Coronary artery (tissue), 2 donors: ENCODE data around the gene MRPL24.

Experiments used
- DNase-seq: peaks from one replicate; pipeline ENCODE4 v3.0.0-alpha.2; 2017; ENCODE audit warnings: low spot score
- H3K27ac ChIP-seq, 2 donors: fragments of 200-600 bp; sonication (generic); one replicate each; pipeline ENCODE4 v1.5.1; 2016 to 2019
- H3K4me3 ChIP-seq: fragments of 200-600 bp; sonication (generic); 2 replicates; pipeline ENCODE4 v1.5.1; 2016; ENCODE audit warnings: mild to moderate bottlenecking, moderate library complexity
- CTCF ChIP-seq: fragments of 200-600 bp; sonication (generic); IDR thresholded peaks from one replicate; pipeline ENCODE4 v1.5.1; 2019; ENCODE audit warnings: antibody characterized with exemption

MRPL24 gene

GRCh38 chr1:156750711-156751450 is 10.0 kb upstream of the MRPL24 start:
- peak; percentile 79 for DNase-seq
- peak overlapping the region; percentile 100 for H3K4me3 ChIP-seq
- H3K27ac ChIP-seq: peak overlapping the region; percentile 98 to 99
- no peak for TF ChIP-seq CTCF

- DNase-seq: peak; percentile 77
- TF ChIP-seq CTCF: no peak
- H3K27ac ChIP-seq: peak overlapping the region; percentile 98 to 99
- H3K4me3 ChIP-seq: peak overlapping the region; percentile 100
Observed at GRCh38 chr1:156750191-156750672, 9.3 kb upstream of the MRPL24 start.

GRCh38 chr1:156749419-156750118 is 8.7 kb upstream of the MRPL24 start:
- TF ChIP-seq CTCF: no peak
- Histone ChIP-seq H3K27ac (peak overlapping the region; percentile 98 to 99), H3K4me3 (peak overlapping the region; percentile 100)
- DNase-seq: peak; percentile 72

- Histone ChIP-seq H3K27ac (peak overlapping the region; percentile 98 to 99), H3K4me3 (peak overlapping the region; percentile 100)
- DNase-seq: peak; percentile 81
- TF ChIP-seq CTCF: no peak
Observed at GRCh38 chr1:156748670-156749418, 8.0 kb upstream of the MRPL24 start.

- DNase-seq: peak; percentile 75
- H3K4me3 ChIP-seq: peak overlapping the region; percentile 100
- no peak for TF ChIP-seq CTCF
Observed at GRCh38 chr1:156747742-156748669, 7.1 kb upstream of the MRPL24 start.

More at GRCh38 chr1:156747742-156748669, 7.1 kb upstream of the MRPL24 start:
- H3K27ac ChIP-seq: peak overlapping the region; percentile 98 to 99
